Body of pancreas (tissue), 4 donors: Measurements from ENCODE around the gene ATG4A.

ENCODE experiments used
- POLR2A ChIP-seq, 3 donors: fragments of 450-650 bp; IDR thresholded peaks; one replicate each; pipeline ENCODE4 v1.6.1; 2016; ENCODE audit warnings: antibody characterized with exemption in 3 of 3, mild to moderate bottlenecking in 2 of 3
- TF ChIP-seq, protein P1 (sequence below), 7 experiments: fragments of 450-650 bp in 4 of 7; fragments of 200-600 bp in 3 of 7; sonication (generic) in 3 of 7; IDR thresholded peaks; one replicate each; pipeline ENCODE4 v1.5.1; 2016 to 2019; ENCODE audit warnings: antibody characterized with exemption in 7 of 7

- TF ChIP-seq, protein P1, sequence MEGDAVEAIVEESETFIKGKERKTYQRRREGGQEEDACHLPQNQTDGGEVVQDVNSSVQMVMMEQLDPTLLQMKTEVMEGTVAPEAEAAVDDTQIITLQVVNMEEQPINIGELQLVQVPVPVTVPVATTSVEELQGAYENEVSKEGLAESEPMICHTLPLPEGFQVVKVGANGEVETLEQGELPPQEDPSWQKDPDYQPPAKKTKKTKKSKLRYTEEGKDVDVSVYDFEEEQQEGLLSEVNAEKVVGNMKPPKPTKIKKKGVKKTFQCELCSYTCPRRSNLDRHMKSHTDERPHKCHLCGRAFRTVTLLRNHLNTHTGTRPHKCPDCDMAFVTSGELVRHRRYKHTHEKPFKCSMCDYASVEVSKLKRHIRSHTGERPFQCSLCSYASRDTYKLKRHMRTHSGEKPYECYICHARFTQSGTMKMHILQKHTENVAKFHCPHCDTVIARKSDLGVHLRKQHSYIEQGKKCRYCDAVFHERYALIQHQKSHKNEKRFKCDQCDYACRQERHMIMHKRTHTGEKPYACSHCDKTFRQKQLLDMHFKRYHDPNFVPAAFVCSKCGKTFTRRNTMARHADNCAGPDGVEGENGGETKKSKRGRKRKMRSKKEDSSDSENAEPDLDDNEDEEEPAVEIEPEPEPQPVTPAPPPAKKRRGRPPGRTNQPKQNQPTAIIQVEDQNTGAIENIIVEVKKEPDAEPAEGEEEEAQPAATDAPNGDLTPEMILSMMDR (IDR thresholded peaks at IDR 0.05), result no peak
- no peak for TF ChIP-seq POLR2A (IDR thresholded peaks at IDR 0.05)
These were observed 901 bp upstream of the ATG4A start for GRCh38 chrX:108090491-108091263.
